HG03354 (cell line): Measurements from ENCODE around the gene RASGRP2.

ENCODE experiments used
- ATAC-seq: cut with Tn5 transposase; IDR thresholded peaks from one replicate; pipeline ENCODE4 v1.9.1; 2021; ENCODE audit warnings: mild to moderate bottlenecking; ENCODE audit not compliant: unreplicated experiment, poor library complexity, severe bottlenecking

Gene RASGRP2

GRCh38 chr11:64743591-64744543 lies at the start of gene RASGRP2:
TSS of gene RASGRP2 (minus strand) at chr11:64744142. CDS start at chr11:64742866, 1,276 bp downstream.
- no peak for ATAC-seq

GRCh38 chr11:64792482-64792881 lies 48.5 kb upstream of the RASGRP2 start:
- no peak for ATAC-seq

DNA sequence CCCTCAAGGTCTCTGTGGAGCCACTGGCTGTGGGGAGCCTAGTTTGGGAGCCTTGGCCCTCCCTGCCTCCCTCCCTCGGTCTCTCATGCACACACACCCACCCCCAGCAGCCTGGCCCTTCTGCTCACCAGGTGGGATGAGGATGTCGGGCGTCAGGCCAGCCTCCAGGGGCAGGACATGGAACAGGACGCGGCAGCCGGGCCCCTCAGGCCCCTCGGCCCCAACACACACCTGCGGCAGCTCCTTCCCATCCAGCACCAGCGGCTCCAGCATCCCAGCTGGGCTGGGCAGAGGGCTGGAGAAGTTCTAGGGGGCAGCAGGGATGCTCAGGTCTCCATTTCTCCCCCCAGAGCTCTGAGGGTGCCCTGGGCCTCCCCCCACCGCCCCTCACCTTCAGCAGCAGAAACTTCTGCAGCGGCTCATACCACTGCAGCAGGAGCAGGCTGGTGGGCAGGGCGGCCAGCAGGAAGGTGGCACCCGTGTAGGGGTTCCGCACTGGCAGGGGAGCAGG lies 47.9 kb upstream of the RASGRP2 start:
- ATAC-seq = no peak

GRCh38 chr11:64790205-64791095 lies 46.5 kb upstream of the RASGRP2 start:
- ATAC-seq = no peak

GRCh38 chr11:64789331-64790204 lies 45.6 kb upstream of the RASGRP2 start:
- no peak for ATAC-seq

DNA sequence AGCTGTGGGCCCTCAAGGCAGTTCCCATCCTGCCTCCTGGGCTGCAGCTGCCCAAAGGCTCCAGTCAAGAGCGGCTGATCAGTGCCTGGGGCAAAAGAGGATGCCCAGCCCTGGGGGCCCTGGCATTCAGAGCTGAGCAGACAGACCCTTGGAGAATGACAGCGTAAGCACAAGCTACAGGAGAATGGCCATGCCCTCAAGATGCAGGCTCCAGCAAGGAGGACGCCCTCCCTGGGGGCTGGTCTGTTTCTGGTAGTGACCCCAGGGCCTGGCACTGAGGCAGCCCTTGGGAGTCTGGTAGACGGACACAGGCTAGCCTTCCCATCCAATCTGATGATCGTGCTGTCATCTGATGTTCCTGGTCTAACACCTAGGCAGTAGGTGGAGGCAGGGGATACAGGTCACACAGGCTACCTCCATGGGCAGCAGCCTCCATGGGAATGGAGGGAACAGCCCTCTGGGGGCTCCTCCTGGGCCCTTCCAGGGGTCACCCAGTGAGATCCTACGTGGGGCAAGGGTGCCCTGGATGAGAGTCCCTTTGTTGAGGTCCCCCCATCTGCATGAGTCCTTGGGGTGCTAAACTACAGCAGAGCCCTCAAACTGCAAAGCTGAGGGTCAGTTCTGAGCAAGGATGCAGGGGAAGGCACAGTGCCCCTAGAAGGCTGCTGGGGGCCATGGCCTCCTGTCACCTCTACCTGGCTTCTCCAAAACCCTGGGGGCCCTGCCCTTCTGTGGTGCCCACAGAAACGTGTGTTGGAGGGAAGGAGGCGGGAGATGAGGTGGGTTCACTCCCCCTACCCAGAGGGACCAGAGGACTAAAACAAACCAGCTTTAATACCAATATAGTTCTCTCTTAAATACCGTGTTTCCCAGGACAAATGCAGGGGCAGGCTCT lies 44.6 kb upstream of the RASGRP2 start:
- no peak for ATAC-seq

GRCh38 chr11:64787526-64788320 lies 43.8 kb upstream of the RASGRP2 start:
- ATAC-seq = no peak

DNA sequence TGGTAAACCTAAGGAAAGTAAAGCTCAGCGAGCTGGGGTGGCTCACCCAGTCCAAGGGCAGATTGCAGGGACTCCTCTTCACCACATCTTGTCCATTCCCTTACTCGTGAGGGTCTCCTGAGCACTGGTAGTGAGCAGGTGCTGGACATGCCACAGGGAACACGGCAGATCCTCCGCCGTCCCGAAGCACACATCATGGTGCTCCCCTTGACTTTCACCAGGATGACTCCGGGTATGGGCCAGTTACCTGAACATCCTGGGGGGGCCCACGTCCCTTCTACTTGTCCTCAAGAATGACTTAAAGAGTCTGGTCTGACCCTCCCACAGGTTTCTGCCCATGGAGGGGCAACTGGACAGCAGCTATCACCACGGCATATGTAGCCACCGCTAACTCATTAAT lies 42.4 kb upstream of the RASGRP2 start:
- no peak for ATAC-seq

- ATAC-seq = no peak
Observed at GRCh38 chr11:64784813-64785581, 41.1 kb upstream of the RASGRP2 start.

DNA sequence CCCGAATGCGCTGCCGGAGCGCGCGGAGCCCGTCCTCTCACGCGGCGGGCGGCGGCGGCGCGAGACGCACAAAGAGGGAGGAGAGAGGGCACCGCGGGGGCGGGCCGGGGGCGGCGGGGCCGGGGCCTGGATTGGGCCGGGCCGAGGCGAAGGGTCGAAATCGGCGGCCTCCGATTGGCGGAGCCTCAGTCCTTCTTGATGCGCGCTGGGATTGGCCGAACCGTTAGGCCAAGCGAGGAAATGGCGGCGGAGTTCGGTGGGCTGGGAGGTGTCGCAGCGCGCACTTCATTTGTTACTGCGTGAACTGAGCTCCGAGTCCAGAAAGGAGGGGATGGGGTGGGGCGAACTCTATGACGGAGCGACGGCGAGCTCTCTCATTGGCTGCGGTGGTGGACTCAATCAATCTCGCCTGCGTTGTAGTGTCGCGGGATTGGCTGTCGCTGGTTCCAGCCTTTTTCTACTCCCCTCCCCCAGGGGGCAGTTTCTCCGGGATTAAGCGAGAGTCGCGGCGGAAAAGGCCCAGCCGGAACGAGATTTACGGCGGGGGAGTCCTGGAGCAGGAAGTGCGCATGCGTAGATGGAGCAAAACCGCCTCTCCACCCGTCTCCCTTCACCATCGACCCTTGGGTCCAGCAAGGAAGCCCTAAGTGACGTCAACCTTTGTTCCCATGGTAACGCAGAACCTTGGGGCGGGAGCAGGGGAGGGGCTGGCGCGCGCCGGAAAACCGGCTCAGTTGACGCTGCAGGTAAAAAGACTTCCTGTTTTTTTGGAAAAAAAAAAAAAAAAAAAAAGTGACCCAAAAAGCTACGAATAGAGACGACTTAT lies 34.7 kb upstream of the RASGRP2 start, which contains the start of gene SF1:
TSS of gene SF1 (minus strand) at position 70 of the 826 bp plus-strand sequence. CDS start 150 bp downstream, outside the sequence.
- peak; percentile 81 for ATAC-seq

- no peak for ATAC-seq
Observed at GRCh38 chr11:64778223-64778472, 34.2 kb upstream of the RASGRP2 start.

- peak; percentile 11 for ATAC-seq
Observed at GRCh38 chr11:64777449-64778222, 33.7 kb upstream of the RASGRP2 start.

DNA sequence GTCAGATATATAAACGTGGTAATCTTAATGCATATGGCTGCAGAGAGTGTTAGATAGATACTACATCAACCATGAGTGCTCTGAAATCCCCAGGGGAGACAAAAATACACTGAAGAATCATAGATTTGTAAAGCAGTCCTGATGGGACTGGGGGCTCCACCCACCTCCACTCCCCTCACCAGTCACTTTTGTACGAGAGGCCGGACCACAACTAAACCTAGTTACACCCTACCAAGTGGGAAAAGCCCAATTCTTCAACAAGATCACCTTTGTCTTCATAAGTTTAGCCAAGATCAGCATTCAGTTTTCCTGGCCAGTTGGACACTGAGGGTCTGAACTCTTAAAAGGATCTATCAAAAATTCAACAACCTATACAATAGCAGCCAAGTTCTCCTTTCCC lies 32.9 kb upstream of the RASGRP2 start:
- ATAC-seq = no peak

DNA sequence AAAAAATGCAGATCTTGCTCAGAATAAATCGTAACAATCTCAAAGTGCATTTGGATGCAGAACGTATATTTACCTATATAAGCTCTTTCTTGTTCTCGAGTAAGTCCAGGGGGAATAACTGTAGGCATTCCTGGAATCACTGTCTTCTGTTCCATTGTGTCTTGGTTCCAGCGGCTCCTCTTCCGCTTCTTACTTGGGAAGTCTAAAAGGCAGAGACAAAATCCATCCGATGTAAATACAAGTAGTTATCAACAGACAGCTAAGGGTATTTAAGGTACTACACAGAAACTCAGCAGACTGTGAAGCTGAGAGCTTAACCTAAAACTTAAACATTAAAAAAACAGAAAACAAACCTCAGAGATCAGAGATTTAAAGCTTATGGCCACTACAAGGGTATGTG lies 32.5 kb upstream of the RASGRP2 start:
- ATAC-seq = no peak

DNA sequence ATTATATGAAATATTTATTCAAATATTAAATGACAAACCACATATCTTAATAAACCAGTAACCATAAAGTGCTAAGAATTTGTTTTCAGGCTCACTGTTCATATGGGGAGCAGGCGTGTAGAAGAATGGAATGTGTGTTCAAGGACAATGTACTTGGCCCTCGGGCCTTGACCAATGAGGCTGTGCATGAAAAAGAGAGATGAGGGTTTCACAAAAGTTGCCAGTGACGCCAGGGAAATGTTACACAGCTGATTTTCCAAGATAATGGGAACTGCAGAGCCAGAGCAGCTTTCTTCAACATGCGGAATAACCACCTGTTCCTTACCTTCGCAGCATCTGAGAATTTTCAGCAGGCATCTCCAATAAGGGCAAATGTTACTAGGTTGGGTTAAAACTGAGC lies 30.2 kb upstream of the RASGRP2 start:
- no peak for ATAC-seq
